Activated CD4-positive, alpha-beta T cell treated with anti-CD3 and anti-CD28 coated beads, Interleukin-2, amount 10 ng/mL, durations not matched to agents 7 days and 5 days (primary cell): ENCODE data around the gene PHYKPL. TPM values are rescaled to one million over a fixed set of nuclear protein-coding genes. Genes with fewer than 3 reads are reported as not detected.

Experiments
- CTCF ChIA-PET: fragments of 350-600 bp; sonication (Branson Sonifier 250); formaldehyde crosslinking; loops from one replicate; lab custom pipeline; 2021; ENCODE audit warnings: antibody characterized with exemption; lab: Charles Lee
- POLR2A ChIA-PET: fragments of 350-600 bp; sonication (Branson Sonifier 250); formaldehyde crosslinking; loops from one replicate; lab custom pipeline; 2021; ENCODE audit warnings: antibody characterized with exemption; lab: Charles Lee
- DNase-seq: peaks from one replicate; pipeline ENCODE4 v3.0.0-alpha.2; 2020
- H3K27ac Mint-ChIP-seq: one replicate; pipeline ENCODE4 v1.8.0; 2021; ENCODE audit warnings: mild to moderate bottlenecking, moderate library complexity, mixed read lengths
- H3K27me3 Mint-ChIP-seq: one replicate; pipeline ENCODE4 v1.8.0; 2021; ENCODE audit warnings: mixed read lengths
- H3K36me3 Mint-ChIP-seq: one replicate; pipeline ENCODE4 v1.8.0; 2021; ENCODE audit warnings: low read depth, mixed read lengths
- H3K4me1 Mint-ChIP-seq: one replicate; pipeline ENCODE4 v1.8.0; 2021; ENCODE audit warnings: mixed read lengths
- H3K4me3 Mint-ChIP-seq: one replicate; pipeline ENCODE4 v1.8.0; 2021; ENCODE audit warnings: mild to moderate bottlenecking, moderate library complexity, mixed read lengths
- H3K9me3 Mint-ChIP-seq: one replicate; pipeline ENCODE4 v1.8.0; 2021; ENCODE audit warnings: mixed read lengths
- total RNA-seq, 2 experiments: library from RNA; stranded (reverse); gene quantifications; one replicate each; pipeline ENCODE4 v1.2.3, GENCODE V29; 2021

The PHYKPL gene
- total RNA-seq, result 100 to 1,000 TPM; 126 to 138 TPM

GRCh38 chr5:178232124-178232919, at the start of gene PHYKPL:
PHYKPL (minus strand) TSS chr5:178232802; CDS start chr5:178232550, 252 bp downstream.
- Mint-ChIP-seq H3K9me3 (no peaks in the 10 kb centered on the region), H3K4me1 (peaks cover 79% of the 10 kb centered on the region), H3K27me3 (no peaks in the 10 kb centered on the region), H3K36me3 (peaks cover 40% of the 10 kb centered on the region), H3K27ac (peak within 1 kb of the TSS; percentile 90), H3K4me3 (peak within 1 kb of the TSS; percentile 83)
- DNase-seq, result peak; percentile 68
- ChIA-PET CTCF (interaction anchor here (0.7 to 2.3 kb wide), 2 partner anchors 19 to 68 kb away, joined by 3 to 6 read pairs; no protein-coding TSS in a partner anchor), POLR2A (no interaction called here)

- H3K9me3 Mint-ChIP-seq, result peaks cover 11% of the 10 kb centered on the region
- no peak overlapping the region for H3K4me3 Mint-ChIP-seq
- H3K36me3 Mint-ChIP-seq, result no peaks in the 10 kb centered on the region
- peaks cover 4% of the 10 kb centered on the region for H3K4me1 Mint-ChIP-seq
- no peak overlapping the region for H3K27ac Mint-ChIP-seq
- no peak for DNase-seq
- CTCF ChIA-PET, result no interaction called here
- POLR2A ChIA-PET, result no interaction called here
- H3K27me3 Mint-ChIP-seq, result peaks cover 12% of the 10 kb centered on the region
Observed at GRCh38 chr5:178282391-178282790, 49.8 kb upstream of the PHYKPL start.

- H3K4me1 Mint-ChIP-seq, result peaks cover 4% of the 10 kb centered on the region
- ChIA-PET CTCF (interaction anchor here (1.3 kb wide), 1 partner anchor 18 kb away, joined by 3 read pairs; no protein-coding TSS in a partner anchor), POLR2A (no interaction called here)
Observed at GRCh38 chr5:178281331-178281730, 48.7 kb upstream of the PHYKPL start.

GRCh38 chr5:178280631-178281030, 48.0 kb upstream of the PHYKPL start:
- peaks cover 11% of the 10 kb centered on the region for H3K9me3 Mint-ChIP-seq
- POLR2A ChIA-PET, result interaction anchor here (0.6 kb wide), 1 partner anchor 60 kb away, joined by 3 read pairs; no protein-coding TSS in a partner anchor
- peaks cover 16% of the 10 kb centered on the region for H3K27me3 Mint-ChIP-seq
- CTCF ChIA-PET, result interaction anchor here (1.2 to 1.3 kb wide), 2 partner anchors 15 to 17 kb away, joined by 3 to 4 read pairs; no protein-coding TSS in a partner anchor
- H3K4me1 Mint-ChIP-seq, result peaks cover 4% of the 10 kb centered on the region
- no peak overlapping the region for H3K4me3 Mint-ChIP-seq
- H3K36me3 Mint-ChIP-seq, result no peaks in the 10 kb centered on the region
- no peak for DNase-seq
- H3K27ac Mint-ChIP-seq, result no peak overlapping the region

More at GRCh38 chr5:178281331-178281730, 48.7 kb upstream of the PHYKPL start:
- no peaks in the 10 kb centered on the region for H3K36me3 Mint-ChIP-seq
- no peak overlapping the region for H3K27ac Mint-ChIP-seq
- no peak for DNase-seq
- H3K4me3 Mint-ChIP-seq, result no peak overlapping the region
- peaks cover 11% of the 10 kb centered on the region for H3K9me3 Mint-ChIP-seq
- H3K27me3 Mint-ChIP-seq, result peaks cover 13% of the 10 kb centered on the region

GRCh38 chr5:178279723-178280438, 47.3 kb upstream of the PHYKPL start:
- H3K27ac Mint-ChIP-seq, result peak overlapping the region; percentile 50
- ChIA-PET CTCF (interaction anchor here (1.2 to 1.3 kb wide), 2 partner anchors 16 kb away, joined by 3 to 4 read pairs; no protein-coding TSS in a partner anchor), POLR2A (interaction anchor here (0.6 kb wide), 1 partner anchor 60 kb away, joined by 3 read pairs; no protein-coding TSS in a partner anchor)

GRCh38 chr5:178279026-178279722, 46.6 kb upstream of the PHYKPL start:
- Mint-ChIP-seq H3K4me3 (no peak overlapping the region), H3K27ac (no peak overlapping the region), H3K9me3 (peaks cover 11% of the 10 kb centered on the region), H3K36me3 (no peaks in the 10 kb centered on the region), H3K27me3 (peaks cover 16% of the 10 kb centered on the region), H3K4me1 (peaks cover 4% of the 10 kb centered on the region)
- DNase-seq, result no peak
- ChIA-PET POLR2A (no interaction called here), CTCF (no interaction called here)

More at GRCh38 chr5:178279723-178280438, 47.3 kb upstream of the PHYKPL start:
- Mint-ChIP-seq H3K36me3 (no peaks in the 10 kb centered on the region), H3K27me3 (peaks cover 16% of the 10 kb centered on the region), H3K4me3 (no peak overlapping the region), H3K4me1 (peaks cover 4% of the 10 kb centered on the region), H3K9me3 (peaks cover 11% of the 10 kb centered on the region)
- DNase-seq, result peak; percentile 64

GRCh38 chr5:178278358-178279023, 45.9 kb upstream of the PHYKPL start:
- H3K27me3 Mint-ChIP-seq, result peaks cover 14% of the 10 kb centered on the region
- no peak for DNase-seq
- POLR2A ChIA-PET, result no interaction called here
- peaks cover 4% of the 10 kb centered on the region for H3K9me3 Mint-ChIP-seq
- no peaks in the 10 kb centered on the region for H3K36me3 Mint-ChIP-seq
- no peak overlapping the region for H3K27ac Mint-ChIP-seq
- H3K4me1 Mint-ChIP-seq, result peaks cover 4% of the 10 kb centered on the region
- CTCF ChIA-PET, result interaction anchor here (1.0 to 1.6 kb wide), 2 partner anchors 10 to 12 kb away, joined by 3 to 5 read pairs; no protein-coding TSS in a partner anchor
- H3K4me3 Mint-ChIP-seq, result no peak overlapping the region

GRCh38 chr5:178277866-178278265, 45.3 kb upstream of the PHYKPL start:
- no peak for DNase-seq
- no peak overlapping the region for H3K27ac Mint-ChIP-seq
- H3K27me3 Mint-ChIP-seq, result peaks cover 10% of the 10 kb centered on the region
- no peak overlapping the region for H3K4me3 Mint-ChIP-seq
- POLR2A ChIA-PET, result no interaction called here
- peaks cover 4% of the 10 kb centered on the region for H3K4me1 Mint-ChIP-seq
- no peaks in the 10 kb centered on the region for H3K36me3 Mint-ChIP-seq
- CTCF ChIA-PET, result interaction anchor here (1.0 to 1.6 kb wide), 2 partner anchors 9 to 13 kb away, joined by 3 to 5 read pairs; no protein-coding TSS in a partner anchor
- no peaks in the 10 kb centered on the region for H3K9me3 Mint-ChIP-seq

GRCh38 chr5:178277346-178277745, 44.7 kb upstream of the PHYKPL start:
- CTCF ChIA-PET, result interaction anchor here (1.0 to 1.6 kb wide), 3 partner anchors 9 to 13 kb away, joined by 3 to 5 read pairs (median 5); no protein-coding TSS in a partner anchor
- Mint-ChIP-seq H3K36me3 (no peaks in the 10 kb centered on the region), H3K27me3 (peaks cover 10% of the 10 kb centered on the region), H3K27ac (no peak overlapping the region), H3K9me3 (no peaks in the 10 kb centered on the region), H3K4me1 (peaks cover 4% of the 10 kb centered on the region), H3K4me3 (no peak overlapping the region)
- no peak for DNase-seq
- POLR2A ChIA-PET, result no interaction called here

GRCh38 chr5:178274781-178275537, 42.4 kb upstream of the PHYKPL start:
- no peak for DNase-seq
- CTCF ChIA-PET, result interaction anchor here (0.6 to 0.8 kb wide), 2 partner anchors 23 to 562 kb away, joined by 3 read pairs; no protein-coding TSS in a partner anchor
- POLR2A ChIA-PET, result no interaction called here
- peaks cover 10% of the 10 kb centered on the region for H3K27me3 Mint-ChIP-seq
- H3K4me1 Mint-ChIP-seq, result peaks cover 4% of the 10 kb centered on the region
- no peaks in the 10 kb centered on the region for H3K9me3 Mint-ChIP-seq
- H3K27ac Mint-ChIP-seq, result no peak overlapping the region
- H3K4me3 Mint-ChIP-seq, result no peak overlapping the region
- H3K36me3 Mint-ChIP-seq, result no peaks in the 10 kb centered on the region
